ENCODE data around the gene TUT4.

DNA sequence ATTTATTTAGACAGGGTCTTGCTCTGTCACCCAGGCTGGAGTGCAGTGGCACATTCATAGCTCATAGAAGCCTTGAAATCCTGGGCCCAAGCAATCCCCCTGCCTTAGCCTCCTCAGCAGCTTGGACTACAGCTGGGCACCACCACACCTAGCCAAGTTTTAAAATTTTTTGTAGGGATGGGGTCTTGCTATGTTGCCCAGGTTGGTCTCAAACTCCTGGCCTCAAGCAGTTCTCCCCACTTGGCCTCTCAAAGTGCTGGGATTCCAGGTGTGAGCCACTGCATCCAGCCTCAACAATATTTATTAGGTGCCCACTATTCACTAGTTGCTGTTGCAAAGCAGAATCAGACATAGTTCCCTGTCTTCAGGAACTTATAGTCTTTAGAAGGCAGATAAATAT, 35.1 kb upstream of the TUT4 start:
- TF ChIP-seq, protein P1, sequence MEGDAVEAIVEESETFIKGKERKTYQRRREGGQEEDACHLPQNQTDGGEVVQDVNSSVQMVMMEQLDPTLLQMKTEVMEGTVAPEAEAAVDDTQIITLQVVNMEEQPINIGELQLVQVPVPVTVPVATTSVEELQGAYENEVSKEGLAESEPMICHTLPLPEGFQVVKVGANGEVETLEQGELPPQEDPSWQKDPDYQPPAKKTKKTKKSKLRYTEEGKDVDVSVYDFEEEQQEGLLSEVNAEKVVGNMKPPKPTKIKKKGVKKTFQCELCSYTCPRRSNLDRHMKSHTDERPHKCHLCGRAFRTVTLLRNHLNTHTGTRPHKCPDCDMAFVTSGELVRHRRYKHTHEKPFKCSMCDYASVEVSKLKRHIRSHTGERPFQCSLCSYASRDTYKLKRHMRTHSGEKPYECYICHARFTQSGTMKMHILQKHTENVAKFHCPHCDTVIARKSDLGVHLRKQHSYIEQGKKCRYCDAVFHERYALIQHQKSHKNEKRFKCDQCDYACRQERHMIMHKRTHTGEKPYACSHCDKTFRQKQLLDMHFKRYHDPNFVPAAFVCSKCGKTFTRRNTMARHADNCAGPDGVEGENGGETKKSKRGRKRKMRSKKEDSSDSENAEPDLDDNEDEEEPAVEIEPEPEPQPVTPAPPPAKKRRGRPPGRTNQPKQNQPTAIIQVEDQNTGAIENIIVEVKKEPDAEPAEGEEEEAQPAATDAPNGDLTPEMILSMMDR (conservative IDR thresholded peaks at IDR 0.05; ENCODE audit: low read depth, low read length) = no peak
- TF ChIP-seq EZH2 (IDR thresholded peaks at IDR 0.05; ENCODE audit: borderline replicate concordance, low read depth, low read length, poor library complexity, severe bottlenecking) = no peak
